Ovary (tissue), 3 donors: ENCODE measurements around the gene COP1.

Experiments used
- POLR2A ChIP-seq: fragments of 450-650 bp; IDR thresholded peaks from one replicate; pipeline ENCODE4 v1.6.1; 2017; ENCODE audit warnings: antibody characterized with exemption, mild to moderate bottlenecking, moderate library complexity
- TF ChIP-seq, protein P1 (sequence below), 3 donors: fragments of 450-650 bp in 2 of 3; fragments of 200-600 bp in 1 of 3; IDR thresholded peaks; one replicate each; pipeline versions ENCODE4 v1.5.1 to v1.8.0; 2016 to 2022; ENCODE audit warnings: antibody characterized with exemption in 3 of 3, mild to moderate bottlenecking in 1 of 3
- donor health status: DM: no; HTN: no; CAD: no.

DNA sequence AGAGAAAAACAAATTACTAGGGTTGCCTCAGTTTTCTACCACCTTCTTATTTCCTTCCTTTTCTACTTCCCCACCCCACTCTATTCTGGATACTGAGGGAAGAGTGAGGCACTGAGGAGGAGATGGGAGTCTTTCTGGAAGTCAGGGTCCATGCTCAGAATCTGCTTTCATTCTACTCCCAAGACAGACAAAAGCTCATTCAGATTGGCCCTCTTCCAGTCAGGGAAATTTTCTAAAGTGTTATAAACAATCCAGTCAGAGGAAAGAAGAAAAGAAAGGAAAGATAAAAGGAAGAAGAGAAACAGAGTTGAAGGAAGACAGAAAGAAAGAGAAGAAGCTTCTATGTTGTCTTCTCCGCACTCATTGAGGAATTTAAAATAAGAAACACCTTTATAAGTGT, 228.6 kb downstream of the COP1 start:
- TF ChIP-seq, protein P1, sequence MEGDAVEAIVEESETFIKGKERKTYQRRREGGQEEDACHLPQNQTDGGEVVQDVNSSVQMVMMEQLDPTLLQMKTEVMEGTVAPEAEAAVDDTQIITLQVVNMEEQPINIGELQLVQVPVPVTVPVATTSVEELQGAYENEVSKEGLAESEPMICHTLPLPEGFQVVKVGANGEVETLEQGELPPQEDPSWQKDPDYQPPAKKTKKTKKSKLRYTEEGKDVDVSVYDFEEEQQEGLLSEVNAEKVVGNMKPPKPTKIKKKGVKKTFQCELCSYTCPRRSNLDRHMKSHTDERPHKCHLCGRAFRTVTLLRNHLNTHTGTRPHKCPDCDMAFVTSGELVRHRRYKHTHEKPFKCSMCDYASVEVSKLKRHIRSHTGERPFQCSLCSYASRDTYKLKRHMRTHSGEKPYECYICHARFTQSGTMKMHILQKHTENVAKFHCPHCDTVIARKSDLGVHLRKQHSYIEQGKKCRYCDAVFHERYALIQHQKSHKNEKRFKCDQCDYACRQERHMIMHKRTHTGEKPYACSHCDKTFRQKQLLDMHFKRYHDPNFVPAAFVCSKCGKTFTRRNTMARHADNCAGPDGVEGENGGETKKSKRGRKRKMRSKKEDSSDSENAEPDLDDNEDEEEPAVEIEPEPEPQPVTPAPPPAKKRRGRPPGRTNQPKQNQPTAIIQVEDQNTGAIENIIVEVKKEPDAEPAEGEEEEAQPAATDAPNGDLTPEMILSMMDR (IDR thresholded peaks at IDR 0.05): no peak
- no peak for TF ChIP-seq POLR2A
